Measurements from ENCODE around the gene PGAP3.
"Not testable (repeated sequence)": the region's sequence is repeated elsewhere in the genome, so short reads cannot be mapped to it uniquely, and the experiment has no call there.

DNA sequence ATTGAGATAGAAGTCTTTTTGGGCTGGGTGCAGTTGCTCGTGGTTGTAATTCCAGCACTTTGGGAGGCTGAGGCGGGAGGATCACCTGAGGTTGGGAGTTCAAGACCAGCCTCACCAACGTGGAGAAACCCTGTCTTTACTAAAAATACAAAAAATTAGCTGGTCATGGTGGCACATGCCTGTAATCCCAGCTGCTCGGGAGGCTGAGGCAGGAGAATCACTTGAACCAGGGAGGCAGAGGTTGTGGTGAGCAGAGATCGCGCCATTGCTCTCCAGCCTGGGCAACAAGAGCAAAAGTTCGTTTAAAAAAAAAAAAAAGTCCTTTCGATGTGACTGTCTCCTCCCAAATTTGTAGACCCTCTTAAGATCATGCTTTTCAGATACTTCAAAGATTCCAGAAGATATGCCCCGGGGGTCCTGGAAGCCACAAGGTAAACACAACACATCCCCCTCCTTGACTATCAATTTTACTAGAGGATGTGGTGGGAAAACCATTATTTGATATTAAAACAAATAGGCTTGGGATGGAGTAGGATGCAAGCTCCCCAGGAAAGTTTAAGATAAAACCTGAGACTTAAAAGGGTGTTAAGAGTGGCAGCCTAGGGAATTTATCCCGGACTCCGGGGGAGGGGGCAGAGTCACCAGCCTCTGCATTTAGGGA is 11.4 kb upstream of the PGAP3 start:
- TF ChIP-seq, protein P1, sequence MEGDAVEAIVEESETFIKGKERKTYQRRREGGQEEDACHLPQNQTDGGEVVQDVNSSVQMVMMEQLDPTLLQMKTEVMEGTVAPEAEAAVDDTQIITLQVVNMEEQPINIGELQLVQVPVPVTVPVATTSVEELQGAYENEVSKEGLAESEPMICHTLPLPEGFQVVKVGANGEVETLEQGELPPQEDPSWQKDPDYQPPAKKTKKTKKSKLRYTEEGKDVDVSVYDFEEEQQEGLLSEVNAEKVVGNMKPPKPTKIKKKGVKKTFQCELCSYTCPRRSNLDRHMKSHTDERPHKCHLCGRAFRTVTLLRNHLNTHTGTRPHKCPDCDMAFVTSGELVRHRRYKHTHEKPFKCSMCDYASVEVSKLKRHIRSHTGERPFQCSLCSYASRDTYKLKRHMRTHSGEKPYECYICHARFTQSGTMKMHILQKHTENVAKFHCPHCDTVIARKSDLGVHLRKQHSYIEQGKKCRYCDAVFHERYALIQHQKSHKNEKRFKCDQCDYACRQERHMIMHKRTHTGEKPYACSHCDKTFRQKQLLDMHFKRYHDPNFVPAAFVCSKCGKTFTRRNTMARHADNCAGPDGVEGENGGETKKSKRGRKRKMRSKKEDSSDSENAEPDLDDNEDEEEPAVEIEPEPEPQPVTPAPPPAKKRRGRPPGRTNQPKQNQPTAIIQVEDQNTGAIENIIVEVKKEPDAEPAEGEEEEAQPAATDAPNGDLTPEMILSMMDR (IDR thresholded peaks at IDR 0.05; ENCODE audit: low read depth, low read length) = not testable (repeated sequence)
- TF ChIP-seq POLR2A (IDR thresholded peaks at IDR 0.05; ENCODE audit: extremely low read depth, insufficient read length) = not testable (repeated sequence)
- TF ChIP-seq, protein P2, sequence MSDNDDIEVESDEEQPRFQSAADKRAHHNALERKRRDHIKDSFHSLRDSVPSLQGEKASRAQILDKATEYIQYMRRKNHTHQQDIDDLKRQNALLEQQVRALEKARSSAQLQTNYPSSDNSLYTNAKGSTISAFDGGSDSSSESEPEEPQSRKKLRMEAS (IDR thresholded peaks at IDR 0.05; ENCODE audit: low read depth, low read length) = not testable (repeated sequence)
